Measurements from ENCODE around the gene SSBP3. TPM values are rescaled to one million over a fixed set of nuclear protein-coding genes. Genes with fewer than 3 reads are reported as not detected.

SSBP3 gene
- total RNA-seq, 2 experiments from 2014 or later = 44.4 to 49.6 TPM

- no peaks in the 10 kb centered on the region for H3K27me3 Mint-ChIP-seq
- ChIA-PET POLR2A (no interaction called here), CTCF (no interaction called here)
- peaks cover 23% of the 10 kb centered on the region for H3K4me1 Mint-ChIP-seq (ENCODE audit: low read depth)
- DNase-seq = no peak
- H3K9me3 Mint-ChIP-seq = no peaks in the 10 kb centered on the region
- H3K27ac Mint-ChIP-seq = no peak overlapping the region
- no peak overlapping the region for H3K4me3 Mint-ChIP-seq
- intact Hi-C loops (cut with micrococcal nuclease) = no loop called here
- peaks cover 7% of the 10 kb centered on the region for H3K36me3 Mint-ChIP-seq
Observed at GRCh38 chr1:54275349-54275748, 130.8 kb downstream of the SSBP3 start.

GRCh38 chr1:54274881-54275280, 131.3 kb downstream of the SSBP3 start:
- peaks cover 19% of the 10 kb centered on the region for H3K4me1 Mint-ChIP-seq (ENCODE audit: low read depth)
- H3K4me3 Mint-ChIP-seq = no peak overlapping the region
- H3K9me3 Mint-ChIP-seq = no peaks in the 10 kb centered on the region
- no peaks in the 10 kb centered on the region for H3K27me3 Mint-ChIP-seq
- H3K27ac Mint-ChIP-seq = no peak overlapping the region
- peaks cover 4% of the 10 kb centered on the region for H3K36me3 Mint-ChIP-seq
- intact Hi-C loops (cut with micrococcal nuclease) = no loop called here
- CTCF ChIA-PET = no interaction called here
- DNase-seq = no peak
- POLR2A ChIA-PET = no interaction called here

GRCh38 chr1:54274448-54274847, 131.7 kb downstream of the SSBP3 start:
- Mint-ChIP-seq H3K9me3 (no peaks in the 10 kb centered on the region), H3K36me3 (peaks cover 4% of the 10 kb centered on the region), H3K27ac (peak overlapping the region; percentile 1), H3K4me3 (no peak overlapping the region), H3K4me1 (ENCODE audit: low read depth) (peaks cover 17% of the 10 kb centered on the region), H3K27me3 (no peaks in the 10 kb centered on the region)
- DNase-seq = no peak
- ChIA-PET CTCF (no interaction called here), POLR2A (no interaction called here)
- intact Hi-C loops (cut with micrococcal nuclease) = no loop called here

- Mint-ChIP-seq H3K4me3 (no peak overlapping the region), H3K27ac (no peak overlapping the region), H3K27me3 (no peaks in the 10 kb centered on the region), H3K9me3 (no peaks in the 10 kb centered on the region), H3K4me1 (ENCODE audit: low read depth) (peaks cover 17% of the 10 kb centered on the region), H3K36me3 (peaks cover 4% of the 10 kb centered on the region)
- no peak for DNase-seq
- POLR2A ChIA-PET = no interaction called here
- CTCF ChIA-PET = no interaction called here
- intact Hi-C loops (cut with micrococcal nuclease) = no loop called here
Observed at GRCh38 chr1:54273795-54274163, 132.4 kb downstream of the SSBP3 start.

GRCh38 chr1:54273092-54273794, 133.0 kb downstream of the SSBP3 start:
- Mint-ChIP-seq H3K27ac (no peak overlapping the region), H3K4me1 (ENCODE audit: low read depth) (peaks cover 17% of the 10 kb centered on the region), H3K36me3 (peaks cover 4% of the 10 kb centered on the region), H3K27me3 (no peaks in the 10 kb centered on the region), H3K4me3 (no peak overlapping the region), H3K9me3 (no peaks in the 10 kb centered on the region)
- ChIA-PET CTCF (no interaction called here), POLR2A (no interaction called here)
- DNase-seq = no peak
- intact Hi-C loops (cut with micrococcal nuclease) = no loop called here

GRCh38 chr1:54272772-54273091, 133.5 kb downstream of the SSBP3 start:
- no peak for DNase-seq
- Mint-ChIP-seq H3K9me3 (no peaks in the 10 kb centered on the region), H3K36me3 (peaks cover 4% of the 10 kb centered on the region), H3K4me1 (ENCODE audit: low read depth) (peaks cover 13% of the 10 kb centered on the region), H3K4me3 (no peak overlapping the region), H3K27me3 (no peaks in the 10 kb centered on the region), H3K27ac (no peak overlapping the region)
- ChIA-PET CTCF (no interaction called here), POLR2A (no interaction called here)
- intact Hi-C loops (cut with micrococcal nuclease) = no loop called here

- Mint-ChIP-seq H3K27ac (no peak overlapping the region), H3K4me3 (no peak overlapping the region), H3K27me3 (no peaks in the 10 kb centered on the region), H3K4me1 (ENCODE audit: low read depth) (peaks cover 7% of the 10 kb centered on the region), H3K36me3 (peaks cover 4% of the 10 kb centered on the region), H3K9me3 (no peaks in the 10 kb centered on the region)
- ChIA-PET POLR2A (interaction anchor here (0.7 kb wide), 1 partner anchor 477 kb away, joined by 3 read pairs; no protein-coding TSS in a partner anchor), CTCF (interaction anchor here (0.7 to 1.5 kb wide), 2 partner anchors 11 to 91 kb away, joined by 3 read pairs; no protein-coding TSS in a partner anchor)
- no peak for DNase-seq
- intact Hi-C loops (cut with micrococcal nuclease) = no loop called here
Observed at GRCh38 chr1:54272134-54272533, 134.1 kb downstream of the SSBP3 start.

- Mint-ChIP-seq H3K27me3 (no peaks in the 10 kb centered on the region), H3K9me3 (no peaks in the 10 kb centered on the region), H3K4me3 (no peak overlapping the region), H3K4me1 (ENCODE audit: low read depth) (no peaks in the 10 kb centered on the region), H3K36me3 (no peaks in the 10 kb centered on the region), H3K27ac (no peak overlapping the region)
- no peak for DNase-seq
- POLR2A ChIA-PET = no interaction called here
- intact Hi-C loops (cut with micrococcal nuclease) = no loop called here
- CTCF ChIA-PET = interaction anchor here (1.1 to 1.5 kb wide), 2 partner anchors 90 to 218 kb away, joined by 3 read pairs; no protein-coding TSS in a partner anchor
Observed at GRCh38 chr1:54271341-54271740, 134.9 kb downstream of the SSBP3 start.

- POLR2A ChIA-PET = no interaction called here
Observed at GRCh38 chr1:54270543-54270942, 135.7 kb downstream of the SSBP3 start.

GRCh38 chr1:54268762-54269297, 137.4 kb downstream of the SSBP3 start:
- no peaks in the 10 kb centered on the region for H3K27me3 Mint-ChIP-seq
- ChIA-PET CTCF (interaction anchor here (1.4 kb wide), 1 partner anchor 16 kb away, joined by 3 read pairs; no protein-coding TSS in a partner anchor), POLR2A (no interaction called here)
- no peaks in the 10 kb centered on the region for H3K9me3 Mint-ChIP-seq
- no peak overlapping the region for H3K27ac Mint-ChIP-seq
- intact Hi-C loops (cut with micrococcal nuclease) = no loop called here
- no peaks in the 10 kb centered on the region for H3K36me3 Mint-ChIP-seq
- H3K4me3 Mint-ChIP-seq = no peak overlapping the region
- DNase-seq = no peak
- peaks cover 3% of the 10 kb centered on the region for H3K4me1 Mint-ChIP-seq (ENCODE audit: low read depth)

More at GRCh38 chr1:54270543-54270942, 135.7 kb downstream of the SSBP3 start:
- CTCF ChIA-PET = interaction anchor here (1.1 kb wide), 1 partner anchor 219 kb away, joined by 3 read pairs; no protein-coding TSS in a partner anchor
- Mint-ChIP-seq H3K9me3 (no peaks in the 10 kb centered on the region), H3K27ac (no peak overlapping the region), H3K27me3 (no peaks in the 10 kb centered on the region), H3K36me3 (no peaks in the 10 kb centered on the region), H3K4me1 (ENCODE audit: low read depth) (no peaks in the 10 kb centered on the region), H3K4me3 (no peak overlapping the region)
- no peak for DNase-seq
- intact Hi-C loops (cut with micrococcal nuclease) = no loop called here

GRCh38 chr1:54267815-54268761, 138.1 kb downstream of the SSBP3 start:
- Mint-ChIP-seq H3K4me3 (no peak overlapping the region), H3K4me1 (ENCODE audit: low read depth) (peaks cover 7% of the 10 kb centered on the region), H3K9me3 (no peaks in the 10 kb centered on the region), H3K27ac (no peak overlapping the region), H3K36me3 (no peaks in the 10 kb centered on the region), H3K27me3 (no peaks in the 10 kb centered on the region)
- intact Hi-C loops (cut with micrococcal nuclease) = no loop called here
- ChIA-PET CTCF (interaction anchor here (1.4 kb wide), 1 partner anchor 17 kb away, joined by 3 read pairs; no protein-coding TSS in a partner anchor), POLR2A (no interaction called here)
- no peak for DNase-seq

GRCh38 chr1:54266908-54267307, 139.3 kb downstream of the SSBP3 start:
- no peaks in the 10 kb centered on the region for H3K9me3 Mint-ChIP-seq
- no peak overlapping the region for H3K27ac Mint-ChIP-seq
- no peaks in the 10 kb centered on the region for H3K36me3 Mint-ChIP-seq
- ChIA-PET CTCF (no interaction called here), POLR2A (no interaction called here)
- H3K27me3 Mint-ChIP-seq = no peaks in the 10 kb centered on the region
- H3K4me1 Mint-ChIP-seq (ENCODE audit: low read depth) = peaks cover 7% of the 10 kb centered on the region
- intact Hi-C loops (cut with micrococcal nuclease) = no loop called here
- DNase-seq = no peak
- no peak overlapping the region for H3K4me3 Mint-ChIP-seq
